Measurements from ENCODE around the gene CASZ1.
A peak's percentile ranks its signal among the peaks of the same experiment; 100 is the strongest.

CASZ1 gene

GRCh38 chr1:10707208-10707607, 89.2 kb downstream of the CASZ1 start:
- DNase-seq (ENCODE audit: low spot score), result no peak

- no peak for DNase-seq (ENCODE audit: low spot score)
These were observed 90.0 kb downstream of the CASZ1 start for GRCh38 chr1:10706376-10706913.

- DNase-seq (ENCODE audit: low spot score), result no peak
These were observed 90.5 kb downstream of the CASZ1 start for GRCh38 chr1:10705953-10706352.

DNA sequence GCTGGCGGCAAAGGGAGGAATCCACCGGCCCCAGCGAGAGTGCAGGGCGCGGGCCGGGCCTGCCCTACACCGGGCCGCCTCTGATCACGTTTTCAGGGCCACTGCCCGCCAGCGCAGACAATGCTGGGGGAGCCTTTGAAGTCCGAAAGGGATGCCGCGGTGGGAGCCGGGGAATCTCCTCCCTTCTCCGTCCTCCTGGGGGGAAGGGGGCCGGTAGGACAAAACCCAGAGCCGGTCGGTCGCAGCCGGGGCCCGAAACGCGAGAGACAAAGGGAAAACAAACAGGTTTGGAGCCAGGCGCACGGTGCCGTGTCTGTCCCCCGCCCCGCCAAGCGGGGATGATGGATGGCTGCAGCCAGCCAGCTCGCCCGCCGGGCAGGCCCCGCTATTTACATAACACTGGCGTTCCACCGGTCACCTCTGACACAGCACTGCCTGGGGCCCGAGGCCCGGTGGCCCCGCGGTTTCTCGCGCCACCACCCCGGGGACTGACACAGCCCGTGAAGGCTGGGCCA, 92.0 kb downstream of the CASZ1 start:
- no peak for DNase-seq (ENCODE audit: low spot score)

DNA sequence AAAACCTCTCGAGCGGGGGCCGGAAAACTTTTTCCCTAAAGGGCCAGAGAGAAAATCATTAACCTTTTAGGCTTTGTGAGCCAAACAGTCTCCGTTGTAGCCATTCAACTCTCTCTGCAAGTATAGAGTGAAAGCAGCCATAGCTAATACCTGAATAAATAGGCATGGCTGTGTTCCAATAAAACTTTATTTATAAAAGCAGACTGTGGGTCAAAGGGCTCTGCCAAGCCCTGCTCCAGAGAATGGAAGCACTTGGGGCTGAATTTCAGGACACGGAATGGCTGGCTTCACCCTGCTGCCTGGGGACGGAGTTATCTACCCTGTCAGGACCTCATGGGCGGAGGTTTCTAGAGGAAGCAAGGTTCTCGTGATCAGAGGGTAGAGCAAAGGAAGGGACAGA, 92.7 kb downstream of the CASZ1 start:
- DNase-seq (ENCODE audit: low spot score), result no peak

GRCh38 chr1:10701145-10701544, 95.3 kb downstream of the CASZ1 start:
- no peak for DNase-seq (ENCODE audit: low spot score)

DNA sequence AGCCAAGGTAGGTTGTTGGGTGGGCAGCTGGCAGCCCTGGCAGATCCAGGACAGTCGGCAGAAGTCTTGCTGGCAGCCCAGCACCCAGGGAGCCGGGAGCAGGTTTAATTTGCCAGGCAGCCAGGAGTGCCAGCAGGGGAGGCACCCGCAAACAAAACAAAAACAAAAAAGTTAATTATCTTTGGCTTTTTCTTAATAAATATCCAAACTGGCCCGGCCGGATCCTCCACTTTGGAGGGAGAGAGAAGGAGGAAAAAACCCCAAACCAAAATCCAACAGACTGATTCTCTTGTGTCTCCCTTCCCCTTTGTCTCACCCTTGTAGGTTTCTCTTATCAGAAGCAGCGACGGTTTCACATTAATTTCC, 97.0 kb downstream of the CASZ1 start:
- DNase-seq (ENCODE audit: low spot score), result no peak

DNA sequence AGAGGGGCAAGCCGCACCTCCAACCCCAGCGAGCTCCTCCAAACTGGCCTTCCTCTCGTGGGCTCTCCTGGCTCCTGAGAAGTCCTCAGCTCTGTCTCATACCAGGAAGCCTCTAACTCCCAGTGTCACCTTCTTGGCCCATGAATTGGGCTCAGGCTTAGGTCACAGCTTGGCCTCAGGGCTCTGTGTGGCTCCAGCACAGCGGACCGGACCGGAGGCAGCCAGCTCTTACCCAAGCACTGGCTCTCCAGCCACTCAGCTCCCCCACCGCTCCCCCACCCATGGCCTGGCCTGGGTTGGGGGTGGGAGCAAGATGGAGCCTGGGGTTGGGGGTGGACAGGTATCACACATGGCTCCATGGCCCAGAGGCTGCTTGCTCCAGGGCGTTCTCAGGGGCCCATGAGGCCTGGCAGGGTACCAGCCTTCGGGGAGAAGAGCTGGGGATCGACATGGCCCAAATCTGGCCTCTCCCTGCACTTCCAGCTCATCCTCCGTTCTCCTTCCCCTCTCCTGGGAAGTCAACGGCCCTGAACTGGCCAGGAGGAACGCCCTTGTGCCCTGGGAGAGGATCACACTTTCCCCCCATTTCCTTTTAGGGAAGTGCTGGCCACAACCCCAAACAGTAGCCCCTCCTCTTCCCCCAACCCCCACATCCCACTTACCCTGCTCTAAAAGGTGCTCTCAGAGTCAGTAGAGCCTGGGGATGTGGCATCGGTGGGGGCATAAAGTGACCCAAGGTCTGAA, 97.5 kb downstream of the CASZ1 start:
- no peak for DNase-seq (ENCODE audit: low spot score)

DNA sequence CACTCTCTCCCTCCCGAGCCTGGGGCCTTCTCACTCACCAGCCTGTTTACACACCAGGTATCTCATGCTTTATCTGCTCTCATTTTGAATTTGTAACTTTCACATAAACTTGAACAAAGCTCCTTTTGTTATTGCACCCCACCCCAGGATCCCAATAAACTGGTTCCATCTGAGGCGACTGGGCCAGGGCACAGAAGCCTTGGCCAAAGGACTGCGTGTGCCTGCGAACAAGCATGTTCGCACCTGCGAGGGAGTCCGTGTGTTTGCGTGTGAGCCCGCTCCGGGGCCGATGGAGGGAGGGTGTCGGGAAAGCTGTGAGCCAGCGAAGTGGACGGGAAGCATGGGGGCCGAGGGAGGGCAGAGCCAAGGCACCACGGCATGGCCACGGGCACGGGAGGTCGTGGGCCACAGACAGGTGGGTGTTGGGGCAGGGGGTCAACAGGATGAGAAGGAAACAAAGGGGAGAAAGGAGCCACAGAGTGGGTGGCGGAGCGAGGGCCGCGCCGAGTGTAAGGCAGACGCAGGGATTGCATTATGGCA, 98.8 kb downstream of the CASZ1 start:
- DNase-seq (ENCODE audit: low spot score), result no peak

DNA sequence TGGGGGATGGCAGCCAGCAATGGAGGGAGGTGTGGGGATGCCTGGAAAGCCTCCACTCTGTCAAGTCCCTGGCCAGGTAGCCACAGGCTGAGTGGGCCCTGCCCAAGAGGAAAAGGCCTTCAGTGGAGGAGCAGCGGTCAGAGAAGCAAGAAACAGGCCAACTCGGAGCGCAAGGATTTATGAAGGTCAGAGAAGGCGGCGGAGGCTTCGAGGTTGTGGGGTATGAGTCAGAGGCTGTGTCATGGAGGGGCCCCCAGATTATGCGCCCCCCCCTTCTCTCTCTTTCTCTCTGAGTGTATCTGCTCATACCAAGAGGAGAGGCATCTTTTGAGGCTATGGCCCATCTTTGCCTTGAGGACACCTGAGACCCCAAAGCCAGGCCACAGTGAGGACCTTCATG, 99.5 kb downstream of the CASZ1 start:
- no peak for DNase-seq (ENCODE audit: low spot score)

DNA sequence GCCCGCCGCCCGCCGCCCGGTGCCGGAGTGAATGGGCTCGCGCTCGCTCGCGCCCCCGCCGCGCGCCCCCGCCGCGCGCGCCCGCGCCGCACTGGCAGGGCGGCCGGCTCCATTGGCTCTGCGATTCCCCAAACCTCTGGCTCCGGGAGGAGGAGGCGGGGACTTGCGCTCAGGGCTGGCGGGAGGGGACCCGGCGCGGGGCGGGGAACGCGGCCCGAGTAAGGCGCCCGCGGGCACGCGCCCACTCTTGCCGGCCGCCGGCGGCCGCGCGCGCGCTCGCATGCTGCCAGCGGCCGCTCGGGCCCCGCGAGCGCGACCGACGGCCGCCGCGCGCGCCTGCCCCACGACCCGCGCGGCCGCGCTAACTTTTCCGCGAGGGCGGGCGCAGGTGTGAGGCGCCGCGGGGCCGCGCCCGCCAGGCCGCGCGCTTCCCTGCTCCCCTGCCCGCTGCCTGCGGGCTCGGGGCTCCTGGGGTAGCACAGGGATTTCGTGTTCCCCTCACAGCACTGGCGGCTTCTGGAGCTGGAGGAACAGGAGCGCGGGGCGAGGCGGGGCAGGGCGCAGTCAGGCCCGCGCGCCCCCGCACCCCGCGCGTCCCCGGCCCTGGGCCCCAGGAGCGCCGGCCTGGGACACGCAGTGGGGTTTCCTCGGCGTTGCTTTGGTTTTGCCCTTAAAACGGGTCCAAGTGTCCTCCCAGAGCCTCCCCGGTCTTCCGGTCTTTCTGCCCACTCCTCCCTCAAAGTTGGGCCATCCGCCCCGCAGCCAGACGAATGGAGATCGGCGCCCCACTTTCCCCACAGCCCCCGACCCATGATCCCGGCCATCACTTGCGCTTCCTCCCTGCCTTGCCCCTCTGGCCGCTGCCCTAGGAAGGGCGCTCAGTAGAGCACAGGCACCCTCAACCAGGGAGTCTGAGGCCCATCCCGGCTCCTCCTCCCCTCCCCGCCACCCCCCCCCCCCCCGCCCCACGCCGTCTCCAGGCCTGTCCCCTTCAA, 101.5 kb downstream of the CASZ1 start:
- DNase-seq (ENCODE audit: low spot score), result peak; percentile 94

DNA sequence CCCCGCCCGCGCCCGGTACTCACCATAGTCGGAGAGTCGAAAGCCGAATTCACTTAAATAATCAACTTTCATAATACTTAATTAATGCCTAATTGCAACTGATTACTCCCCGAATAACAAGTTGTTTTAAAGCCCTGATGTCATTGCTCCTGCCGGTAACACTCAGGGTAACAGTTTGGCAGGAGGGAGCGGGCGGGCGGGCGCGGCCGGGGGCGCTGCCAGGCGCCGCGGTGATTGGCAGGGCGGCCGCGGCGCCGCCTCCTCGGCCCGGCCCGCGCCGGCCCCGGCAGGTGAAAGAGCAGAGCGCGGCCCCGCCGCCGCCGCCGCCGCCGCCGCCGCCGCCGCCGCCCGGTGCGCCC, 102.2 kb downstream of the CASZ1 start:
- no peak for DNase-seq (ENCODE audit: low spot score)

- peak; percentile 31 for DNase-seq (ENCODE audit: low spot score)
These were observed 102.8 kb downstream of the CASZ1 start for GRCh38 chr1:10693497-10694273.

DNA sequence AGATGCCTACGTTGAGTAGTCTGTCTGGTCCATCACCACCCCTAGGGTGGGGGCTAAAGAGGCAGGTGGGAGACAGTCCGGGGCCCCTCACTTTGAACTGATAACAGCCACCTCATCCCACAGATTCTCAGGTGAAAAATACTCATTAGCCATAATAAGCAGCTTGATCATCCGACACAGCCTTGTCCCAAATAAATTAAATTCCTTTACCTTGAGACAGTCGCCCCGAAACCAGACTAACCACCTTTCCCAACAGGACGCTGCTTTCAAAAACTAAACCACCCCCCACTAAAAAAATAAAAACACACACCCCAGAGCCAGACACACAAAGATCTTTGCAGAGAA, 103.3 kb downstream of the CASZ1 start:
- no peak for DNase-seq (ENCODE audit: low spot score)

- no peak for DNase-seq (ENCODE audit: low spot score)
These were observed 103.9 kb downstream of the CASZ1 start for GRCh38 chr1:10692401-10693021.

GRCh38 chr1:10691740-10692125, 104.7 kb downstream of the CASZ1 start:
- DNase-seq (ENCODE audit: low spot score), result peak; percentile 36

GRCh38 chr1:10691075-10691739, 105.2 kb downstream of the CASZ1 start:
- DNase-seq (ENCODE audit: low spot score), result no peak

GRCh38 chr1:10690484-10690883, 106.0 kb downstream of the CASZ1 start:
- no peak for DNase-seq (ENCODE audit: low spot score)

GRCh38 chr1:10688409-10688786, 108.0 kb downstream of the CASZ1 start:
- DNase-seq (ENCODE audit: low spot score), result no peak

DNA sequence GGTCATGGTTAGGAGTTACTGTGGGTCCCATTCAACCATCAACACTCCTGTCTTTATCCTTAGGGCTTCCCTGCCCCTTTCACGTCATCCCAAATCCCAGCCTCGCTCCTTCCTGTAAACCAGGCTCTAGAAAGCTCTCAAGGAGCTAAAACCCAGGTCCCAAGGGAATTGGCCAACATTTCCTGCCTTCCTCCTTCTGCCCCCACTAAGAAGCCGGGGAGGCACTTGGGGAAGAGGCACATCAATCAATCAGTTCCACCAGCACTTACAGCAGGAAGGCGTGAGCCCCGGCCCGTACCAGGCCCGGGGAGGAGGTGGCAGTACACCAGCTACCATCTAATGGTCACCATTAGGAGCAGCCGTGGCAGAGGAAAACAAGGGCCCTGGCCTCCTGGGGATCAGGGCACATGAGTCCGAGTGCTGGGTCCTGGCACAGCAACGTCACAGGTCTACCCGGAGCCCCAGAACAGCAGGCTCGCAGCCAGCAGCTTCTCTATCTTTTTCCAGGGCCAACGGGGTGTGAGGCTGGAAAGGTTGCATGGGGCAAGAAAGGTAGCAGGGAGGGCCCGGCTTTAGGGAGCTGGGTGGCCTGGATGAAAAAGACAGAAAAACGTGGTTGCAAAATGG, 108.6 kb downstream of the CASZ1 start:
- no peak for DNase-seq (ENCODE audit: low spot score)
